ENCODE results near the gene PPP4R1.
"Not testable (repeated sequence)": the region's sequence is repeated elsewhere in the genome, so short reads cannot be mapped to it uniquely, and the experiment has no call there.

The PPP4R1 gene

GRCh38 chr18:9629709-9630108 lies 15.3 kb upstream of the PPP4R1 start:
- DNase-seq (ENCODE audit: low read depth in 2 of 3, low spot score in 1 of 3): no peak

DNA sequence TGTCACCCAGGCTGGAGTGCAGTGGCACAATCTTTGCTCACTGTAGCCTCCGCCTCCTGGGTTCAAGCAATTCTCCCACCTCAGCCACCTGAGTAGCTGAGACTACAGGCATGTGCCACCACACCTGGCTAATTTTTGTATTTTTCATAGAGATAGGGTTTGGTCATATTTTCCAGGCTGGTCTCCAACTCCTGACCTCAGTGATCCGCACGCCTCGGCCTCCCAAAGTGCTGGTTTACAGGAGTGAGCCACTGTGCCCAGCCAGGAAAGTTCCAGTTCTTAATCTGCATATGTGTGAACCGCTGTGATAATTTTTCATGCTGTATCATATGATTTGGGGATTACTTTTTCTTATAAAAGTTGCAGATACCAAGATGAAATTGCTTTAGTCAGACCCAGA lies 14.6 kb upstream of the PPP4R1 start:
- DNase-seq (ENCODE audit: low read depth in 2 of 3, low spot score in 1 of 3): no peak

GRCh38 chr18:9627642-9628041 lies 13.3 kb upstream of the PPP4R1 start:
- no peak for DNase-seq (ENCODE audit: low read depth in 2 of 3, low spot score in 1 of 3)

DNA sequence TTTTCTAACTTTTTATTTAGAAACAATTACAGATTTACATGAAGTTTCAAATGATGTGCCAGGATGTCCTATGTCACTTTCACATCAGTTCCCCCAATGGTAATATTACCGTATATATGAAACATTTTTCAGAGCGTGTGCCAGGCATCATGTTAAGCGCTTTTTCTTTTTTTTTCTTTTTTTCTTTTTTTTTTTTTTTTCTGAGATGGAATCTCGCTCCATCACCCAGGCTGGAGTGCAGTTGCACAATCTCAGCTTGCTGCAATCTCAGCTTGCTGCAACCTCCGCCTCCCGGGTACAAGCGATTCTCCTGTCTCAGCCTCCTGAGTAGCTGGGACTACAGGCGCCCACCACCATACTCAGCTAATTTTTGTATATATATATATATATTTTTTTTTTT lies 5.6 kb upstream of the PPP4R1 start:
- DNase-seq (ENCODE audit: low read depth in 2 of 3, low spot score in 1 of 3): no peak

GRCh38 chr18:9619545-9619944 lies 5.2 kb upstream of the PPP4R1 start:
- DNase-seq (ENCODE audit: low read depth in 2 of 3, low spot score in 1 of 3): no peak

DNA sequence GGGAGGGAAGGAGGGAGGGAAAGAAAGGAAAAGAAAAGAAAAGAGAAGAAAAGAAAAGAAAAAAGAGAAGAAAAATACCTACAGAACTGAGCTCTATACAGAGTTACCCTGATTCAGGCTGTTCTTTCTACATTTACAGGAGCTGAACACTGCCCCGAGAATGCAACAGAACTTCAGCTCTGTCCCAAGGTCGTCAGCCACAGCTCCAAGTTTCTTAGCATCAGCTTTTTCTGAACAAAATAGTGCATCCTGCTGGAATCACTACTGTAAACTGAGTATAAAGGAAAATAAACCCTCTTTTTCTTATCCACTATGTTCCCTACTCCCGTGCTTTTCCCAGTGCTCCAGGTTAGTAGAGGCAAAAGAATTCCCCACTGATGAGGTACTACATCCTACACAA lies 4.7 kb upstream of the PPP4R1 start:
- DNase-seq (ENCODE audit: low read depth in 2 of 3, low spot score in 1 of 3): no peak

- no peak for DNase-seq (ENCODE audit: low read depth in 2 of 3, low spot score in 1 of 3)
Measured at GRCh38 chr18:9617006-9617542, 2.7 kb upstream of the PPP4R1 start.

GRCh38 chr18:9616049-9616448 lies 1.7 kb upstream of the PPP4R1 start:
- DNase-seq (ENCODE audit: low read depth in 2 of 3, low spot score in 1 of 3): no peak

DNA sequence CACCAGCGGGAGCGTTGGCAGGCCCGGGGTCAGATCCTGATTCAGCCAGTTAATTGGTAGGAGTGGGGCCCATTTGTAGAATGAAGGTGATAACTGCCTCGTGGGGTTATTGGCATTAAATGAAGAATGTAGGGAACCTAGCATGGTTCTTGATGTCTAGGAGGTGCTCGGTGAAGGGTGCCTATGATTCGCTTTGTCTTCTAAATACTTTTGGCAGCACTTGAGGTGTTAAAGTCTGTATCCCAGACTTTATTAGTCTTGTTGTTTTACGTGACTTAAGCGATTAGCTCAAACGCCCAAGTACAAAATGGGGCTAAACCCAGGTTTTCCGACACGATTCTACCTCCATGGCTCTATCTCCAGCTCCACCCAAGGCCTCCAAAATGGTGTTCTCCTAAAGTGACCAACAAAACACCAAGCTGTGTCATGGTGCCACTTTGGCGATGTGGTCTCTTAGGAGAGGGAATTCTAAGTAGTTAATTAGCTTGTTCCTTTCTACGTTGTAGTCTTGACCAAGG lies 980 bp upstream of the PPP4R1 start:
- no peak for DNase-seq (ENCODE audit: low read depth in 2 of 3, low spot score in 1 of 3)

- peak in 2 of 3 donors; percentile 19 for DNase-seq (ENCODE audit: low read depth in 2 of 3, low spot score in 1 of 3)
Measured at GRCh38 chr18:9613550-9614400, 584 bp downstream of the PPP4R1 start.

DNA sequence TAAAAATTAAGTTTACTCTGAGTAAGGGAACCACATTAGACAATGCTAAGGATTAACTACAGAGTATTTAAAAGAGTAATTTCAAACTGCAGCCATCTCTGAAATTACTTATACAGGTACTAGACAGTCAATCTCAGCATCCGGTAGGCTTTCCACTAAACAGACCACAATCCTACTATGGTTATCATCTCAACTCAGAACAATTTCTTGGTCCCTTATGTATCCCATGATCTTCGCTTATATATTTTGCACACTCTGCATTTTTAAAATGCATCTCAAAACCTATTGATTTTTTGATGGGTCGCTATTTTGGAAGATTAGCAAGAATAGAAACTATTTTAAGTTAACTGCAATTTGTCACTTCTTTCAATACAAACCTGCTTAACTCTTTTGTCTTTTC lies 1.4 kb downstream of the PPP4R1 start:
- DNase-seq (ENCODE audit: low read depth in 2 of 3, low spot score in 1 of 3): no peak

- DNase-seq (ENCODE audit: low read depth in 2 of 3, low spot score in 1 of 3): peak in 1 of 3 donors; percentile 3
Measured at GRCh38 chr18:9612215-9612830, 2.0 kb downstream of the PPP4R1 start.

- DNase-seq (ENCODE audit: low read depth in 2 of 3, low spot score in 1 of 3): no peak
Measured at GRCh38 chr18:9609190-9609589, 5.2 kb downstream of the PPP4R1 start.

DNA sequence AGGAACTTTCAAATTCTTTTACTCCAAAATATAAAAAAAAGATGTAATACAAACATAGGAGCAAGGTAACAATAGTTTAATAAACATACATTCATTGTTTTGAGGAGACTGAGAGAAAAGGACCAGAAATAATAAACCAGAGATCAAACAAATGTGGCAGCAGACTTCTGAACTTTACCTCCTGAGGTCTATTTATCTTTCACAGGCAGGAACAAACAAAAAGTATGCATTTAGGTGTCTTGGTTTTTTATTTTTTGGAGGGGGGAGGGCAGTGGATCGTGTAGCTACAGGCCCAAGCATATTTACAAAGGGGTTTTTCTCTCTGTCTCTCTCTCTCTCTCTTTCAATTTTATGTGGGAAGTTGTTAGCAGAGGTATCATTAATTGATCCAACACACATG lies 5.6 kb downstream of the PPP4R1 start:
- no peak for DNase-seq (ENCODE audit: low read depth in 2 of 3, low spot score in 1 of 3)

- DNase-seq (ENCODE audit: low read depth in 2 of 3, low spot score in 1 of 3): no peak
Measured at GRCh38 chr18:9608298-9608697, 6.1 kb downstream of the PPP4R1 start.

GRCh38 chr18:9607111-9607510 lies 7.2 kb downstream of the PPP4R1 start:
- DNase-seq (ENCODE audit: low read depth in 2 of 3, low spot score in 1 of 3): not testable (repeated sequence)

- no peak for DNase-seq (ENCODE audit: low read depth in 2 of 3, low spot score in 1 of 3)
Measured at GRCh38 chr18:9606039-9606438, 8.3 kb downstream of the PPP4R1 start.

GRCh38 chr18:9604348-9604747 lies 10.0 kb downstream of the PPP4R1 start:
- no peak for DNase-seq (ENCODE audit: low read depth in 2 of 3, low spot score in 1 of 3)

GRCh38 chr18:9599328-9599727 lies 15.0 kb downstream of the PPP4R1 start:
- no peak for DNase-seq (ENCODE audit: low read depth in 2 of 3, low spot score in 1 of 3)

DNA sequence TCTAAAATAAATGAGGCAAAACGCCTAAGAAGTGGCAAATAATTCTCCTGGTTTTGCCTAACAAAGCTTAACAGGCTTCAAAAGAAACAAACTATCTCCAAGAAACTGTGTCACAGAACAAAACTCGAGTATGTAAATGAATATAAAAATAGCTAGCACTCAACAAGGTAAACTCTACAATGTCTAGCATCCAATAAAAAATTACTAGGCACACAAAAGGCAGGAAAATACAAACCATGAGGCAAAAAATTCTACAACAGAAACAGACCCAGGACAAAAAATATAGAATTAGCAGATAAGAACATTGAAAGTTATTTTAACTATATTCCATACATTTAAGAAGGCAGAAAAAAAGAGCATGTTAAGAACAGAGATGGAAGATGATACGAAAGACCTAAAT lies 16.8 kb downstream of the PPP4R1 start:
- no peak for DNase-seq (ENCODE audit: low read depth in 2 of 3, low spot score in 1 of 3)

DNA sequence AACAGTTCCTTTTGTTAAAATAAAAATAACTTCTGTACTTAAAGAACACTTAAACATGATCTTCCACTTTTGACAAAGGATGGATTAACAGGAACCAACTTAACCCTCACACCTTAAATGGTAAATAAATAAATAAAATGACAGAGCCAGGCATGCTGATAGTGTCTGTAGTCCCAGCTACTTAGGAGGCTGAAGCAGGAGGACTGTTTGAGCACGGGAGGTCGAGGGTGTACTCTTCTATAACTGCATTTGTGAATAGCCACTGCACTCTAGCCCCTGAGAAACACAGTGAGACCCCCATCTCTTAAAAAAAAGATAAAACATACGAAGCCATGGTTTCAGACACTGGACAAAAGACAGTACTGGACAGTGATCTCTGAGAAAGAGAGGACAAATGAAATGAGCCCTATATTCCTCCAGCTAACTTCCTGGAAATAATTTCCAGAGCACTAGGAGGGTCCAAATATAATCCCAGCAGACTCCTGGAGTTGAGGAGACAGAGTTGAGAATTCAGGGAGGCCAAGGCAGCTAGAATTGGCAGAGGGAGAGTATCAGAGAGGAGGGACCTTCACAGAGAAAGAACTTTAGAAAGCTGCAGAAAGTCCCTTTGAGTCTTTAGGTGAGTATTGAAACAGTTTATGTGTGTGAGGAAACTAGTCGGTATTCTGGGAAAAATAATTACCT lies 17.4 kb downstream of the PPP4R1 start:
- DNase-seq (ENCODE audit: low read depth in 2 of 3, low spot score in 1 of 3): no peak

DNA sequence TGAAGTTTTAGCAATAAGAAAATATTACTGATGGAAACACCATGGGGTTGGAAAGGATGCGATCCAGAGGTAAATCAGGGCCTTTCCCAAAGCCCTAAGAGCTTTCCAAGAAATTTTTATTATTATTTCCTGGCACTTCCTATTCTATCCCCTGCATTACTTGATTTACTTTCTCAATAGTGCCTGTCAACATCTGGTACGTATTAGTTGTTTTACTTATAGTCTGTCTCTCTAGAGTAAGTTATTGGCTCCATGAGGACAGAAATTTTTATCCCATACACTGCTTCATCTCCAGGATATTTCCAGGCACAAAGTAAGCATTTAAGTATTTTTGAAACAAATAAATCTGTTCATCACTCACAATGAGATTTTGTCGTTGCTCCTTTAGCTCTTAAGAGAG lies 18.1 kb downstream of the PPP4R1 start:
- no peak for DNase-seq (ENCODE audit: low read depth in 2 of 3, low spot score in 1 of 3)
